DOHH2 (cell line): Measurements from ENCODE around the gene VSIG10L.

Source experiments
- H3F3A ChIP-seq: fragments of 200-600 bp; sonication (generic), shearing (Covaris generic); 2 replicates; pipeline ENCODE4 v1.6.0; 2016; ENCODE audit warnings: antibody characterized with exemption, mild to moderate bottlenecking; ENCODE audit not compliant: control insufficient read depth, insufficient read depth
- H3K27ac ChIP-seq: fragments of 200-600 bp; sonication (generic); 2 replicates; pipeline ENCODE4 v1.5.1; 2014; ENCODE audit warnings: low read depth, mild to moderate bottlenecking, low read length, moderate library complexity
- H3K27me3 ChIP-seq: fragments of 200-600 bp; sonication (generic); 2 replicates; pipeline ENCODE4 v1.6.1; 2014; ENCODE audit warnings: mild to moderate bottlenecking, low read length, mixed read lengths; ENCODE audit not compliant: control insufficient read depth
- H3K36me3 ChIP-seq: fragments of 200-600 bp; sonication (generic); 2 replicates; pipeline ENCODE4 v1.6.1; 2014; ENCODE audit warnings: mild to moderate bottlenecking, low read length, moderate library complexity, mixed read lengths; ENCODE audit not compliant: control insufficient read depth
- H3K4me1 ChIP-seq: fragments of 200-600 bp; sonication (generic); 2 replicates; pipeline ENCODE4 v1.6.1; 2014; ENCODE audit warnings: mild to moderate bottlenecking, low read length, mixed read lengths; ENCODE audit not compliant: control insufficient read depth
- H3K4me2 ChIP-seq: fragments of 200-600 bp; sonication (generic); 2 replicates; pipeline ENCODE4 v1.6.0; 2014; ENCODE audit warnings: mild to moderate bottlenecking, low read length, moderate library complexity
- H3K4me3 ChIP-seq: fragments of 200-600 bp; sonication (generic); 2 replicates; pipeline ENCODE4 v1.5.1; 2014; ENCODE audit warnings: mild to moderate bottlenecking, low read length, mixed read lengths
- H3K79me2 ChIP-seq: fragments of 200-600 bp; sonication (generic); 2 replicates; pipeline ENCODE4 v1.6.1; 2014; ENCODE audit warnings: mild to moderate bottlenecking, low read length, mixed read lengths; ENCODE audit not compliant: control insufficient read depth
- H3K9me2 ChIP-seq: fragments of 200-600 bp; sonication (generic); replicated peaks from 2 replicates; pipeline ENCODE4 v1.6.1; 2014; ENCODE audit warnings: mild to moderate bottlenecking, low read length, mixed read lengths; ENCODE audit not compliant: control insufficient read depth
- H3K9me3 ChIP-seq: fragments of 200-600 bp; sonication (generic); 2 replicates; pipeline ENCODE4 v1.6.1; 2014; ENCODE audit warnings: antibody characterized with exemption, low read length, mixed read lengths; ENCODE audit not compliant: control insufficient read depth, insufficient read depth
- H4K20me1 ChIP-seq: fragments of 200-600 bp; sonication (generic); 2 replicates; pipeline ENCODE4 v1.6.0; 2014; ENCODE audit warnings: low read depth, mild to moderate bottlenecking, antibody characterized with exemption, low read length, moderate library complexity; ENCODE audit not compliant: control insufficient read depth, insufficient read depth
- CTCF ChIP-seq: fragments of 200-600 bp; sonication (generic); IDR thresholded peaks from one replicate; pipeline ENCODE4 v1.5.1; 2014; ENCODE audit warnings: antibody characterized with exemption, mild to moderate bottlenecking, low read depth, low read length; ENCODE audit not compliant: poor library complexity, severe bottlenecking
- EZH2phosphoT487 ChIP-seq: fragments of 200-600 bp; sonication (generic); IDR thresholded peaks from 2 replicates; pipeline ENCODE4 v1.6.1; 2017; ENCODE audit warnings: borderline replicate concordance, mild to moderate bottlenecking, antibody characterized with exemption, low read length, moderate library complexity, mixed read lengths

Gene VSIG10L

DNA sequence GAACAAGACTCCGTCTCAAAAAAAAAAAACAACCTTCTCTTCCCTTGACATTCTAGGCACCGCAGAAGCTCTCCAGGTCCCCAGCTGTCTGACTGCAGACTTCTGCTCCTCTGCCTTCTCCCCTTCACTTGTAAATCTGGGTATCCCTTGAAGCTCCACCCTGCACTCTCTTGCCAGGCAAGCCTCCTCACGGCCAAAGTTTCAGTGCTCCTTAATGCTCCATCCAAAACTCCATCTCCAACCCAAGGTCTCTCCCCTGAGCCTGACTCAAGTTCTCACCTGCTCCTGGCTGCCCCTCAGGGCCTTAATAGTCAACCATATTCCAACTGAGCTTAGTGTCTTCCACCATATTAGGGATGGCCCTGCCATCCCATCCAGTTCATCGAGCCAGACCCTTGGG is 28.3 kb upstream of the VSIG10L start:
- TF ChIP-seq CTCF (no peak), EZH2phosphoT487 (no peak)
- Histone ChIP-seq H3K4me1 (peaks cover 30% of the 10 kb centered on the region), H3K4me2 (no peak overlapping the region), H3F3A (no peaks in the 10 kb centered on the region), H3K36me3 (peaks cover 10% of the 10 kb centered on the region; the same call in 1 of the 2 replicates), H3K9me2 (no peaks in the 10 kb centered on the region), H3K27ac (no peak overlapping the region), H4K20me1 (no peaks in the 10 kb centered on the region), H3K27me3 (no peaks in the 10 kb centered on the region), H3K79me2 (peaks cover 24% of the 10 kb centered on the region), H3K9me3 (no peaks in the 10 kb centered on the region), H3K4me3 (no peak overlapping the region)

- Histone ChIP-seq H3F3A (no peaks in the 10 kb centered on the region), H3K27ac (peak within 1 kb of the TSS; percentile 41), H3K4me2 (peak within 1 kb of the TSS; percentile 92), H3K9me2 (no peaks in the 10 kb centered on the region), H3K27me3 (no peaks in the 10 kb centered on the region), H3K4me3 (peak within 1 kb of the TSS; percentile 100), H3K79me2 (peaks cover 36% of the 10 kb centered on the region), H3K4me1 (peaks cover 31% of the 10 kb centered on the region), H3K9me3 (no peaks in the 10 kb centered on the region), H3K36me3 (peaks cover 10% of the 10 kb centered on the region; the same call in 1 of the 2 replicates), H4K20me1 (no peaks in the 10 kb centered on the region)
- TF ChIP-seq EZH2phosphoT487: no peak
- TF ChIP-seq CTCF: no peak
Measured at GRCh38 chr19:51368366-51369282, 26.7 kb upstream of the VSIG10L start, which contains the start of gene CLDND2. Gene CLDND2 (minus strand): TSS chr19:51369003. CDS start chr19:51368577, 426 bp downstream.

GRCh38 chr19:51367565-51368365 is 25.8 kb upstream of the VSIG10L start:
- H3F3A ChIP-seq: no peaks in the 10 kb centered on the region
- H3K27me3 ChIP-seq: no peaks in the 10 kb centered on the region
- H3K79me2 ChIP-seq: peaks cover 40% of the 10 kb centered on the region
- peak overlapping the region; percentile 98 for H3K4me2 ChIP-seq
- H3K36me3 ChIP-seq: peaks cover 10% of the 10 kb centered on the region; the same call in 1 of the 2 replicates
- no peaks in the 10 kb centered on the region for H3K9me3 ChIP-seq
- no peaks in the 10 kb centered on the region for H4K20me1 ChIP-seq
- H3K4me3 ChIP-seq: peak overlapping the region; percentile 100
- no peaks in the 10 kb centered on the region for H3K9me2 ChIP-seq
- H3K4me1 ChIP-seq: peaks cover 27% of the 10 kb centered on the region
- no peak for TF ChIP-seq CTCF
- TF ChIP-seq EZH2phosphoT487: no peak
- peak overlapping the region; percentile 84 for H3K27ac ChIP-seq
